B cell (primary cell): ENCODE results near the gene AKAP6.

Experiments
- CTCF ChIP-seq: fragments of 200-600 bp; IDR thresholded peaks from one replicate; pipeline ENCODE4 v1.8.0; 2022; ENCODE audit warnings: antibody characterized with exemption, mild to moderate bottlenecking
- EZH2 ChIP-seq: IDR thresholded peaks from 2 replicates; pipeline ENCODE4 v1.6.1; 2012; ENCODE audit warnings: borderline replicate concordance, low read depth, mild to moderate bottlenecking, moderate library complexity, low read length; ENCODE audit not compliant: insufficient read depth, poor library complexity, severe bottlenecking

- TF ChIP-seq CTCF (no peak), EZH2 (no peak)
These were observed 217.1 kb downstream of the AKAP6 start for GRCh38 chr14:32546246-32546645.
